ENCODE data around the gene LPAR5.

DNA sequence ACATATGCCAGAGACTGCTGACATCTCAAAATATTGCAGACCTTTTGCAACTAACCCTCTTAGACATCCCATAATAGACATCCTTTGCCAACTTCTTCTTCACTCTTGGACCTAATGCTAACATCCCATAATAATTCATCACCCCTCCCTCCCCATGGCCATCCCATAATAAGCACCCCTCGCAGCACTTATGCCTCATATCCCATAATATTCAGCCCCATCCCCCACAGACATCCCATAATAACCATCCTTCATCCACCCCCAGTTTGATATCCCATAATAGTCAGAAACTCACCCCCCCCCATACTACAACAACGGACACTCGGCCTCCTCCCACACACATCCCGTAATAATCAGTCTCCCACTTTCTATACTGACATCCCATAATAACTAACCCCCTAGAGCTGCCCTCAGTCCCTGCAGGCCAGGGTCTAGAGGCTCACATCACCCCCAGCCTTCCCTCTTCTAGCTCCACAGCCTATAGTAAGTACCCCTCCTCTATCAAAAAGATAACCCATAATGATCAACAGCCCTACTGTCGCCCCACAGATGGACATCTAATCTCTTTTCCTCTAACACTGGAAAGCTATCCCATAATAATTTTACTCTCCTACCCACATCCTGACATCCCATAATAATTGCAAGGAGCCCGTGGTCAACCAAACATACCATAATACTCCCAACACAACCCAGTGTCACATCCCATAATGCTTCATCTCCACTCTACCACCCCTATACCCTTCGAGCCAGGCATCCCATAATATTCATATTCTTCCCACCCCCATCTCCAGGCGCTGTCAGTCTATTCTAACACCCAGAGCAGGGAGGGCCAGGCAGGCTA lies 27.8 kb downstream of the LPAR5 start:
- TF ChIP-seq, protein P1, sequence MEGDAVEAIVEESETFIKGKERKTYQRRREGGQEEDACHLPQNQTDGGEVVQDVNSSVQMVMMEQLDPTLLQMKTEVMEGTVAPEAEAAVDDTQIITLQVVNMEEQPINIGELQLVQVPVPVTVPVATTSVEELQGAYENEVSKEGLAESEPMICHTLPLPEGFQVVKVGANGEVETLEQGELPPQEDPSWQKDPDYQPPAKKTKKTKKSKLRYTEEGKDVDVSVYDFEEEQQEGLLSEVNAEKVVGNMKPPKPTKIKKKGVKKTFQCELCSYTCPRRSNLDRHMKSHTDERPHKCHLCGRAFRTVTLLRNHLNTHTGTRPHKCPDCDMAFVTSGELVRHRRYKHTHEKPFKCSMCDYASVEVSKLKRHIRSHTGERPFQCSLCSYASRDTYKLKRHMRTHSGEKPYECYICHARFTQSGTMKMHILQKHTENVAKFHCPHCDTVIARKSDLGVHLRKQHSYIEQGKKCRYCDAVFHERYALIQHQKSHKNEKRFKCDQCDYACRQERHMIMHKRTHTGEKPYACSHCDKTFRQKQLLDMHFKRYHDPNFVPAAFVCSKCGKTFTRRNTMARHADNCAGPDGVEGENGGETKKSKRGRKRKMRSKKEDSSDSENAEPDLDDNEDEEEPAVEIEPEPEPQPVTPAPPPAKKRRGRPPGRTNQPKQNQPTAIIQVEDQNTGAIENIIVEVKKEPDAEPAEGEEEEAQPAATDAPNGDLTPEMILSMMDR (IDR thresholded peaks at IDR 0.05), result peak in 1 of 6 experiments; percentile 14
- TF ChIP-seq POLR2A (IDR thresholded peaks at IDR 0.05), result no peak

Measured in Peyer's patch (tissue), 4 donors.